ENCODE data around the gene USP10.

USP10 gene

DNA sequence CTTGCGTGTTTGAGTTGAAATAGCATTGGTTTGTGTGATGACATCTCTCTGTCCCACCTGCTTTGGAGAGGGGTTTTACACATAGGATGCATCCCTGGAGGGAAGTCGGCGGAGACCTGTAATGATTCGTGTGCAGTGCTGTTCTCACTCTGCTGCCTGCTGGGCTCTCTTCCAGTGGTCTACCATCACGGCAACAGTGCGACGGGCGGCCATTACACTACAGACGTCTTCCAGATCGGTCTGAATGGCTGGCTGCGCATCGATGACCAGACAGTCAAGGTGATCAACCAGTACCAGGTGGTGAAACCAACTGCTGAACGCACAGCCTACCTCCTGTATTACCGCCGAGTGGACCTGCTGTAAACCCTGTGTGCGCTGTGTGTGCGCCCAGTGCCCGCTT, 78.9 kb downstream of the USP10 start:
- DNase-seq, result no peak

DNA sequence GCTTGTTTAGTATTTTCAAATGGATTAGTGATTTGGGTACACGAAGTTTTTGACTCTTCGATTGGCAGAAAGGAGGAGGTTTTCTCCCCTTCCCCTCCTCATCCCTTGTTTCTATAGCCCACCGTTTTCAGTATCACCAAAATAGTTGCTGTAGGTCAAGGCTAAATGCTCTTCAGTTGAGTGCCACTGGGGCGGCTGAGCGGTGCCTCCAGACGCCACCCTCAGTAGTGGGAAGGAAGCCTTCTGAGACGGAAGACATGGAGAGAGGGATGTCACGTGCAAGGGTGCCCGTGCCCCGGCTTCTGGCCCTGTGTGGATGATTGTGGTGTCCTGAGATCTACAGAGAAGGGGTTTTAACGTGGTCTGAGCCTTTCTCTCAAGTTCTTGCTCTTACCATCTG, 80.3 kb downstream of the USP10 start:
- DNase-seq, result no peak

DNA sequence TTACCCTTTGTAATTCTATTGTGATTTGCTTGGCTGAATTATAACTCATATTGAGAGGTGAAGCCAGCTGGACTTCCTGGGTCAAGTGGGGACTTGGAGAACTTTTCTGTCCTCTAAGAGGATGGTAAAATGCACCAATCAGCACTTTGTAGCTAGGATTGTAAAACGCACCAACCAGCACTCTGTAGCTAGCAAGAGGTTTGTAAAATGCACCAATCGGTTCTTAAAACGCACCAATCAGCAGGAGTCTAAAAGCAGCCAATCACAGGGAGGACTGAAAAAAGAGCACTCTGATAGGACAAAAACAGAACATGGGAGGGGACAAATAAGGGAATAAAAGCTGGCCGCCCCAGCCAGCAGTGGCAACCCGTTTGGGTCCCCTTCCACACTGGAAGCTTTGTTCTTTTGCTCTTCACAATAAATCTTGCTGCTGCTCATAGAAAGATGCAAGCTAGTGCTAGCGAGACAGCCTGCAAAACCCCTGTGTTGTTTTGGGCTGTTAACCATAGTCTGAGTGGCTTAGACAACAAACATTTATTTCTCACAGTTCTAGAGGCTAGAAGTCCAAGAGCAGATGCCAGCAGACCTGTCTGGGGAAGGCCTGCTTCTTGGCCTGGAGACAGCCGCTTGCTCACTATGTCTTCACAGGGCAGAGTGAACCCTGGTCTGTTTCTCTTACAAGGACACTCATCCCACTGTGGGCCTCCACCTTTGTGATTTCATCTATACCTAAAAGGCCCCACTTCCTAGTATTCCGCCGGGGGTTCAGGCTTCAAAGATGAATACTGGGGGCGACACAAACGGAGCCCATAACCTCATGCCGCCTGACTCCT, 81.0 kb downstream of the USP10 start:
- DNase-seq, result no peak

DNA sequence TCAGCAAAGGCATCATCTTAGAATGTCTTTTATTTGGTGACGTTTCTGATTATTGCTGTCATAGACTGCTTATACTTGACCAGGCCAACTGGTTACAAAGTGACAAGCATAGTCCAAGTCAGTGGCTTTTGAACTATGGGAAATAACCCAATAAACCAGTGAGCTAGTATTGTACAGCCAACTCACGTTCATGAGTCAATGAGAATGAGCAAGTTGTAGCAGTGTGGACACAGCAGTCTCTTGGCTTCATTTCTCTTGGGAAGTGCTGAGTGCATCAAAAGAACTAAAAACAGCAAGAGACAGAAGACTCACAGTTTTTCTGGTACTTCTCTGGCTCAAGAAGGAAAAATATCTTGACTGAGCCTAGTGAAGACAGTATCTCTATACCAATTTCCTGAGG, 83.0 kb downstream of the USP10 start:
- no peak for DNase-seq

DNA sequence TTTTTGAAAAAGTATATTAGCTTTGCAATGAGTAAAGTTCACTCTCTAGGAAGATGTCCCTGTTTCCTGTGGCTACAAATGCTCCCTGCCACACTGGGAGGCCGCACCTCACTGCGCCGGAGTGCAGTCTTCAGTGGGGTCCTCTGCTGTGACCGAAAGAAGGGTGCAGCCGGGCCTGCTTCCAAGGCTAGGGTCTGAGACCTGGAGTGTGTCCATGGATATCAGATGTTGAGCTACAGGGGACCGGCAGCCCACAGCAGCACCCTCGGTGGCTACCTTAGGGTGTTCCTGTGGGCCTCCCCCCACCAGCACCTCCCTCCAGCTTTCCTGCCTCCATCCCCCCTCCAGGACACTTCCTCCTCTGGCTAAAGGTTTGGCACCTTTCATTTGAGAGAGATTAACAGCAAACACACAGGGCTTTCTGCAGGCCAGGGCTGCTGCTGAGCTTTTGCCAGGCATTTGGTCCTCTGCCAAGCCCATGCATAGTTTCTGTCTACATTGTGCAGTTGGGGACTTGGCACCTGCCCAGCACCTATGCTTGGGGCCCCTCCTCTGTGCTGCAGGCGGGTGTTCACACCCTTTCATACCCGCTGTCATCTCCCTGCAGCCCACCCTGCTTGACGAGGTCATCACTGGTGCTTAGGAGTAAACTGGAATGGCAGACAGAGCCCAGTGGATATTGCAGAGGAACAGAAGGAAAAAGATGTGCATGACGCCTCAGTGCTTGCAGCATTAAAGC, 86.2 kb downstream of the USP10 start:
- DNase-seq, result no peak

DNA sequence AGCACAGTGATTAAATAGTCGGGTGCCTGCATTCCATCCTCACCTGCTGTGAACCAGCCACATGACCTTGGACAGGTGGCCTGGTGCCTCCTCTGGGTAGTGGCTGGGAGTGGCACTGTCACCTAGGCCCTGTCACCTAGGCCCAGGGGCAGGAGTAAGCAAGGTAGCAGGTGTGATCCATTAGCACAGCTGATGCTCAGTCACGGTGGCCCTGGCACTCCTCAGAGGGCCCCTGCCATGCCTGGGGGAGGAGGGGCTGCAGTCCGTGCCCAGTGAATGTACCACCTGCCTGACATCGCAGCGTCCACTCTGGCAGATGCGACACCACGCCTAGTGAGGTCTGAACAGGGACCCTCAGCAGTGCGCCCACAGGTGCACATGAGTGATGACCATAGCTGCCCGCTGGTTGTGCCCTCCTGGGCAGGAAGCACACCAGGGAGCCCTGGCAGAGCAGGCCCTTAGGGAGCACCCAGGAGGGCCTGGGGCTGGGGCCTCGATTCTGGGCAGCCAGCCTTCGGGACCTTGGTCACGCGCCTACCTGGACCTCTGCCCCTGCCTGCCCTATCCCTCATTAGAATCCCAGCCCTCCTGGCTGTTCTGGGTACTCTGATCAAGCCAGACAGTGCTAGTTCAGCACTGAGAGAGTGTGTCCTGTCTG, 86.9 kb downstream of the USP10 start:
- DNase-seq, result no peak

DNA sequence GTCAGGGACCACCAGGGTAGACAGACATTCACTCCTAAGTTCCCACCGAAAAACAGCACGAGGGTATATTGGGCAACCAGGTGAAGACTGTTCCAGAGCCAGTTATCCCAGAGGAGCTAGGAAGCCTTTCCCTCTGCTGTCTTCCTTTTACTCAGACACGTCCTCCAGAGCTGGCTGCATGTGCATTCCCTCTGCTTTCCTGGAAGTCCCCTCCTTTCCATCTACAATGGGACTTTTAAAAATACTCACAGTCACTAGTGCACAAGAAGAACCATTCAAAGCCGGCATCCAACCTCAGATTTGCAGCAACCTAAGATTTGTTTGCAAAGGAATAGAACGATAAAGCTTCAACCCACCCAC, 87.4 kb downstream of the USP10 start:
- DNase-seq, result no peak

DNA sequence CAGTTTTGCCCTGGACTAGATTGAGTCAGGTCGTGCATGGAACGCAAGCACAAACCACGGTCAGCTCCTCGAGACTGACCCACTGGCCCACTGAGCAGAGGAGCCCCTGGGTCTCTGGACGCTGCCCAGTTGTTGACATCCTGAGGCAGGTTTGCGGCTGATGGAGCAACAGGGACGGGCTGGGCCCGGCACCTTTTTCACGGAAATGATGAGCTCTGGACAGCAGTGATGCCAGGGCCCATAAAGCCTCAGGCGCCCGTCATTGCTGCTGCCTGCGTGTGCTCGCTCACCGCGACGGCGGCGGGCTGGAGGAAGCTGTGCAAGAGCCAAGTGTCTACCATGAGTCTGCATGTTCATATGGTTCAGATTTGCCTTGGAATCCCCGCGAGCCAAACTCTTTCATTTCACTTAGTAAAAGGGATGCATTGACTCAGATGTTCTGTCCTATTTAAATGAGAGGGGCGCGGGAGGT, 89.2 kb downstream of the USP10 start:
- no peak for DNase-seq

DNA sequence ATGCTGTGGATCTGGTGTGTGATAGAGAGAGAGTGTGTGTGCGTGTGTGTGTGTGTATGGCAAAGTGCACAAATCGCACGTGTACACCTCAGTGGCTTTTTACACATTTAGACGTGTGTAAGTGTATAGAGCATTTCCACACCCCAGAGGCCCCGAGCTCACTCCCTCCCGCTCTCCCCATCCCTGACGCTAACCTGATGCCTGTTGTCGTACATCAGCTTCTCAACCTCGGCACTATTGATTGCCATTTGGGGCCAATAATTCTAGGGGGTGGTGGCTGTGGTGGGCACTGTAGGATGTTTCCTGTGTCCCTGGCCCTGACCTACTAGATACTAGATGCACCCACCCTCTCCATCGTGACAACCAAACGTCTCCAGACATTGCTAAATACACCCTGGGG, 89.6 kb downstream of the USP10 start:
- DNase-seq, result no peak

DNA sequence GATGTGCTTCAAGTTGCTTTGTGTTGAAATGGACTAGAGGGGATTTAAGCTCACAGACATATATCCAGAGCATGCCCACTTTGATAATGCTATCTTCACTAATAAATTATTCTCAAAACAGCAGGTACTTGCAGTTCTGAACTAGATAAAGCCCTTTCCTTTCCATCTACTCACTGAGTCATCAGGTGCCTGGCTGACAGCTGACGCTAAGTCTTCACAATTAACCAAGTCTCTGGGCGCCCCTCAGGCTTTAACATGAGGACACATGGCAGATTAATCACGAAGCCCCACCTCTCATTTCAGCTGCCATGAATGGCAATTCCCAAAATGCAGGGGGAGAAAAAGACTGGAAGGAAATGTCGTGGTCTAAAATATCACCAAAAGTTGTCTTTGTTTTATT, 90.5 kb downstream of the USP10 start:
- no peak for DNase-seq

DNA sequence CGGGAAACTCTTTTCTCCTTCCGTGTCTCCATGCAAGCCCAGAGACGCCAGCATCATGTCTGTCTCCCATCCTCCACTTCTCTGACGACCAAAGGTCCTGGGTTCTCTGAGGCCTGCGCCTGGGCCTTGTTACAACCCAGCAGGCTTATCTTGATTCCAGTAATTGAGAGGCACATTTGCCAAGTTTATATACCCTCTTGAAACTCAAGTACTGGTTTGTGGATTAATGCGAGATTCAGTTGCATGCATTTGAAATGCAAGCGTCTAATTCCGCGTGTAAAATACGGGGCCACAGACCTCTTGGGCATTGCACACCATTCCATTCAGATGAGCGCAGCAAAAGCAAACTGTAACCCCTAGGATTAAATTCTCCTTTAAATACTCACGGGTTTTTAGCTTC, 91.3 kb downstream of the USP10 start:
- DNase-seq, result no peak

DNA sequence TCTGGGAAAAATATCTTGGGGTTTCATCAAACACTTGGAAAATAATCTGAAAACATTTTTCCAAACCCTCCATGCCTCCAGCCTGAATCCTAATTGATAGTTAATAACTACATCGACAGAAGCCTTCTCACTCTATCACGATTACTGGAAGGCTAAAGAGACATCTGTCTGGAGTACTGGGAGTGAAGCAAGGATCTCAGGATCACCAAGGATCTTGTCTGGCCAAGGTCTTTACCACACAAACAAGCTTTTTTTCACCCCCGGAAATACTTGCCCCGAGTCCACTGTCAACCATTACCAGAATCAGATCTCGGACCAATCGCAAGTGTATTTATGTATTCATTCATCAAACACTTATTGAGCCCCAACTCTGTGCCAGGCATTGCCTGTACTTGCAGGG, 91.7 kb downstream of the USP10 start:
- no peak for DNase-seq

DNA sequence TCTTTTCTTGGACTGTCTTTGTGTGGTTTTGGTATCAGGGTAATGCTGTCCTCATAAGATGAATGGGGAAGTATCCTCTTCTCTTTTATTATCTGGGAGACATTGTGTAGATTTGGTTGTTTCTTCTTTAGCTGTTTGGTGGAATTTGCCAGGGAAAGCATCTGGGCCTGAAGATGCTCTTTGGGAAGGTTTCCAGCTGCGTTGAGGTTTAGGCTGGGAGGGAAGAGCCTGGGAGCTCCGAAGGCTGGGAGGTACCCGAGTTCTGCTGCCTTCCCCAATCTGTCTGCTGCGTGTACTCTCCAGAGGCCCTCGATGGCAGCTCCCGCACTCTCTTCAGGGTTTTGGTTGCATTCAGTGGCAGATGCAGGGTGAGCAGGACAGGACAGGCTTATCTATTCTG, 94.4 kb downstream of the USP10 start:
- no peak for DNase-seq

DNA sequence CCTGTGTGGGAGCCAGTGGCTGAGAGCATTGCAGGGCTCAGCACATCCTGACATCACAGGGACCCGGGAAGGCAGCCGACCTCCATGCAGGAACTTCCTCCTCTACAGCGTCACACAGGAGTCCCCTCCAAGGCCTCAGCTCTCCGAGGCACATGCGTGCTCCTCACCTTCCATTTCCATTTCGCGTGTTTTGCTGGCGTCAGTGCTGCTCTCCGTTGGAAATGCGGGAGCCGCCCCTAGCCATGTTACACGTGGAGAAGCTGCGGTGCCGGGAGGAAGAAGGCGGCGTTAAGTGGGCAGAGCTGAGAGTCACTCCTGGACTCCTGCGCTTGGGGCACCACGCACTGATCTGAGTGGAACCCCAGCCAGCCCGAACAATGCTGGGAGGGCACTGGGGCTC, 94.8 kb downstream of the USP10 start:
- DNase-seq, result no peak

DNA sequence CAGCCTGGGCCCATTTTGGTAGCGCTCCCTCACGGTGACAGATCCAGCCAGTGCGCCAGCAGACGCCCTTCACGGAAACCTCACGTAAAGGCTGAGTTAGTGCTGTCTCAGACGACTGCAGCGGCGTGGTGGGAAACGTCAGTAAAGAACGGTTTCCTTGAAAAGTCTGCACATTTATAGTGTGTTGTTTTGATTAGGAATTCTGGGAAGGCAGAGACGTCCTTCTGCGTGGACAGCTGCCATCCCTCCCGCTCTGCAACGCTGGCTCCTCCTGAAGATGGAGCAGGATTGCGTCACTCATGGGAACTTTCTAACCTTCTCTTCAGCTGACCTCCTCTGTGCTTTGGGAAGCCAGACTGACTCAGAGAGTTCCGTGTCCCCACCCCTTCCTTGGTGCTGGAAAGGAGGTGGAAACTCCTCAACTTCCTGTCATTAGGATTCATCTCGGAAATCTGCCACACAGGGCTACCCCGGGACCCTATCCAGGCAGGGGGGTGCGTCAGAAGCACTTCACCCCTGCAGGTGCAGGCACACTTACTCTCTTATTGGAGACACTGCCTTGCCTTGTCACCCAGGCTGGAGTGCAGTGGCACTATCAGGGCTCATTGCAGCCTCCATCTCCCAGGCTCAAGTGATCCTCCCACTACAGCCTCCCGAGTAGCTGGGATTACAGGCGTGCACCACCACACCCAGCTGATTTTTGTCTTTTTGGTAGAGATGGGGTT, 95.7 kb downstream of the USP10 start:
- DNase-seq, result no peak

DNA sequence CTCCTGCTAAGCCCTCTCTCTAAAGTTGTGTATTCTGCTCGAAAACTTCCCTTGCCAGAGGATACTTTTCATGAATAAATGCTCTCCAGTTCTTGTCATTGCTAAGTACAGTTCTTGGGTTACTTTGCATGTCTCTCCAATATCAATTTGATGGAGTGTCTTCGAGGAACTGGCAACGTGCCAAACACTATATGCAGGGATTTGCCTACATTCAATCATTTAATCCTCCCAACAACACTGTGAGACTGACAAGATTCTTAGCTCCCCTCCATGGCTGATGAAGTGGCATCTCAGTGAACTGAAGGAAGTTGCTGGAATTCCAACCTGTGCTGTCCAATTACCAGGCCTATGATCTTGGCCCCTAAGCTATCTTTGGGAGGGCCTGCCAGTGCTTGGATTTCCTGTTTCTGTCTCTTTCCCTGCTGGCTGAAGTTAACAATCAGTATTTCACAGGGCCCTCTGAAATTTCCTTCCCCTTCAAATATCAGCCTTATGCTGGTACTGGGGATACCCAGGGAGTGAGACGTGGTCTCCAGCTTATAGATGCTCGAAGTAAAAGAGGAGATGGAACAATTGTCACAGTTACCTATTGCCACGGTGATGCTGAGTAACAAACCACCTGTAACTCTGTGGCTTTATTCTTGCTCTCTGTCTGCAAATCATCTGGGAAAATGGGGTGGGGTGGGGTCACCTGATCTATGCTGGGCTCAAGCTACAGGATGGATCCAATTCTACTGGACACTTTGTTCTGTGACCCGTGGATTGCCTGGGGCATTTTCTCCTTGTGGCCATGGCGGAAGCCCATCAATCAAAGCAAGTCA, 100.6 kb downstream of the USP10 start:
- DNase-seq, result no peak

DNA sequence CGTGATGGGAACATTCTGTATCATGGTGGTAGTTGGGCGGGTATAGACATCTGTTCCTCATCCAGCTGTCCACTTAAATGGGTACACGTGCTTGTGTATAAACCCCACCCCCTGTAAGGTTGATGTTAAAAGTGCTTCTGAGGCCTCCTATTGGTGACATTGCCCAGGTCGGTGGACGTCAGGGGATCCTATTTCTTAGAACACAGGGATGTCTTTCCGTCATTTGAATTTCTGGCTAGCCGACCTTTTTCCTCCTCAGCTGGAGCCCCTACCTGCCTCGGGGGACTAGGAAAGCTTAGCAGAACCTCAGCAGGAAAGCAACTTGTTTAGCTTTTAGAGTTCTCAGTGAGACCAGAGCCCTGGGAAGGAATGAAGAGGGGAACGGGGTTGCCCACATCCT, 103.3 kb downstream of the USP10 start:
- DNase-seq, result no peak

DNA sequence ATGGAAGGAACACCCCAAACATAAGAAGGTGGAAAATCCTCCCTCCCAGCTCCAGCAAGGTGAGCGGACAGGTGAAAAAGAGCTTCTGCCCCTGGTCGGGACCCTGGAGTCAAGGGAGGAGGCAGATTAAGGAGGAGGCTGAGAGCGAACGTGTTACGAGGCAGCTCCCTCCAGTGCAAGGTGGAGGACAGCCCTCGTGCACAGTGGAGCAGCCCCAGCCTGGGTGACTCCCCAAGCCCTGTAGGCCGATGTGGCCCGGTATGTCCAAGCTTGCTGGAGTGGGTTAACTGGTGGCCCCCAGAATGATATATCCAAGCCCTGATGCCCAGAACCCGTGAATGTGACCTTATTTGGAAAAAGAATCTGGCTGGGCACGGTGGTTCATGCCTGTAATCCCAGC, 104.5 kb downstream of the USP10 start:
- no peak for DNase-seq

DNA sequence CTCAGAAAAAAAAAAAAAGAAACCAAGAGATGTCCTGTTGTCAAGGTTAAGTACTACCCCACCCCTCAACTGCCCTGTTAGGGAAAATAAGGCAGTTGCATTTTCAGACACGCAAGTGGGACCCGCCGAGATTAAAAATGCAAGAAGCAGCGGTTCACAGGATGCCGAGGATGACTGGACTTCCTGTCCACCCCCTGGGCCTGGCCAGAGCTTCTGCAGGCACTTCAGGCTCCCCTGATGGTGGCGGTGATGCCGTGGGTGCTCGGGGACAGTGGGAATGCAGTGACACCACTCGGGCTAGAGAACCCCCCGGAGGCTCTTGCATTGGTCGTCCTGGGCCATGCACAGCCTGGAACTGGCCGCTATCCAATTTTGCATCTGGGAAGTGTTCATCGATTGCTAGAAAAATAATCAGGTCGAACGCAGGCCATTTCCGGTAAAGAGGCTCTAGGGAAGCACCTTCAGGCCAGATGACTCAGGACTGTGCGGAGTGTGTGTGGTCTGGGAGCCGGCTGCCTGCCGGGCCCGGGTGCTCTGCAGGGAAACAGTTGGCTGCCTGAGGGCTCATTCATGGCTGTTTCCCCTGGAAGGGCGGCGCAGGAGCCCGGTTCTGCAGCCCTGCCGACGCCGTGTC, 106.6 kb downstream of the USP10 start:
- DNase-seq, result no peak

DNA sequence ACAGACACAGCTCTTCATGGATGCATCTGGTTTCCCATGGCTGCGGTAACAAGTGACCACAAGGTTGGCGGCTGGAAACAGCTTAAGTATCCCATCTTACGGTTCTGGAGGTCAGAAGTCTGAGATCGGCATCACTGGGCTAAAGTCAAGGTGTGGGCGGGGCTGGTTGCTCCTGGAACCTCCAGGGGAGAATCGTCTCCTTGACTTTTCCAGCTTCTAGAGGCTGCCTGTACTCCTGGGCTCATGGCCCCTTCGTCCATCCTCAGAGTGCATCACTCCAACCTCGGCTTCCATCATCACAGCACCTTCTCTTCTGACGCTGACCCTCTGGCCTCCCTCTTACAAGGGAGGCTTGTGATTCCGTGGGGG, 107.1 kb downstream of the USP10 start:
- DNase-seq, result no peak

DNA sequence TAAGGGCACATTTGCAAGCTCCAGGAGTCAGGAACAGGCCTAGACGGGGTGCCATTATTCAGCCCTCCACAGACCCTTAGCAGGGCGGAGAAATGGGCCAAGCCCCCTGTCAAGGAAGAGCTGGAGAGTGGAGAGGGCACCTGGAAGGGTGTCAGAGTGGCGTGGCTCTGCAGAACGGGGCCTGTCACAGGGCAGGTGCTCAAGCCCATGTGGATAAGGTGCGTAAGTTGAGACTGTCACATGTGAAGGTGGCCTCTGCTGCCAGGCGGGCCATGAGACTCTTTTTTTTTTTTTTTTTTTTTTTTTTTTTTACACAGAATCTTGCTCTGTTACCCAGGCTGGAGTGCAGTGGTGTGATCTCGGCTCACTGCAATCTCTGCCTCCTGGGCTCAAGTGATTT, 108.0 kb downstream of the USP10 start:
- no peak for DNase-seq

DNA sequence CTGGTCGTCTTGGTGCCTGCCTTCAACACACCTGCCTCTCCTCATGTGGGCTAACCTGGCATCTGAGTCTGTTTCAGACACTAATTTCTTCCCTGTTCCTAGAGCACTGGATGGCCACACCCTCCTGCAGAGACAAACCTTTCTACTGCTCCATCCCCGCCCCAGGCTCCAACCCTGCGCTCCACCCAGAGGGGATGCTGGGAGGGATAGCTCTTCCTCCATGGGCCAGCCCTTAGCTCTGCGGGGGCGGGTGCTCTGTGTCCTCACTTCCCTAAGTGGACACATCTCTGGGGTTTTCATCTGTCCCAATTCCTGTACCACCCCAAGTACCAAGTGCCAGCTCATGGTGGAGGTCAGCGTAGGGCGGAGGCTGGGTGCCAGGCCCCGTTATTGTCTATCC, 109.0 kb downstream of the USP10 start:
- no peak for DNase-seq

All from CD4-positive, alpha-beta T cell treated with Interleukin-10 for 1 hour (primary cell).